B cell (primary cell): Measurements from ENCODE around the gene CALY.

Experiments used
- CTCF ChIP-seq: fragments of 200-600 bp; IDR thresholded peaks from one replicate; pipeline ENCODE4 v1.8.0; 2022; ENCODE audit warnings: antibody characterized with exemption, mild to moderate bottlenecking
- EZH2 ChIP-seq: IDR thresholded peaks from 2 replicates; pipeline ENCODE4 v1.6.1; 2012; ENCODE audit warnings: borderline replicate concordance, low read depth, mild to moderate bottlenecking, moderate library complexity, low read length; ENCODE audit not compliant: insufficient read depth, poor library complexity, severe bottlenecking

GRCh38 chr10:133364645-133365431 is 28.1 kb upstream of the CALY start:
- no peak for TF ChIP-seq CTCF
- no peak for TF ChIP-seq EZH2
